NCI-H748 (cell line): ENCODE results near the gene UQCC2.

Experiments
- DNase-seq: peaks from one replicate; lab custom pipeline; 2025; ENCODE audit not compliant: unreplicated experiment; lab: John Stamatoyannopoulos, UW

Gene UQCC2

DNA sequence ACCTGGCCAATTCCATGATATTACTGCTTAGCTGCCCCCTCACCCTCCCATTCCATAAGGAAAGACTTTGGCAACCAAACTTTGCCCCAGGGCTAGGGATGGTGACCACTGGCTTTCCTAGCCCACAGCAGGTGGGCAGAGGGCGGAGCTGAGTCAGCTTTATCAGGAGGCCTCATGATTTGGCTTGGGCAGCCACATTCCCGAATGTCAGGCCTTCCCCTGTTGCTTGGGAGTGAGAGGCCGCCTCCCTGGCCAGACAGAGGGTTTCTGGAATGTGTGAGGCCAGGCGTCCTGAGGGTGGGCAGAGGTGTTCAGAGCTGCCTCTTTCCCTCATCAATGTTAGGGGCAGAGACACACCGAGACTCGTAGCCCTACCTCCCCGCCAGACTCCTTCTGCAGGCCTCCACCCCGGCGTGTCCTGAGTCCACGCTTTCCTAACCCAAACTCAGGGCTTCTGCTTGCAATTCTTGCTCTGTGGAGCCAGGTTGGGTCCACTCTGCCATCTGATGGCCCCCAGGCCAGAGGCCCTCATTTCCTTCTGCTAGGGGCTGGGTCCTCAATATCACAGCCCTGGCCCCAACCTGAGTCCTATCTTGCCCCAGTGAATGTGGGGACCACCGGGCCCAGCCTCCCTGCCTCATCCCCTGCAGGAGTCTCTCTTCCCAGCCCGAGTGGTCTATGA lies 19.3 kb downstream of the UQCC2 start:
- no peak for DNase-seq

DNA sequence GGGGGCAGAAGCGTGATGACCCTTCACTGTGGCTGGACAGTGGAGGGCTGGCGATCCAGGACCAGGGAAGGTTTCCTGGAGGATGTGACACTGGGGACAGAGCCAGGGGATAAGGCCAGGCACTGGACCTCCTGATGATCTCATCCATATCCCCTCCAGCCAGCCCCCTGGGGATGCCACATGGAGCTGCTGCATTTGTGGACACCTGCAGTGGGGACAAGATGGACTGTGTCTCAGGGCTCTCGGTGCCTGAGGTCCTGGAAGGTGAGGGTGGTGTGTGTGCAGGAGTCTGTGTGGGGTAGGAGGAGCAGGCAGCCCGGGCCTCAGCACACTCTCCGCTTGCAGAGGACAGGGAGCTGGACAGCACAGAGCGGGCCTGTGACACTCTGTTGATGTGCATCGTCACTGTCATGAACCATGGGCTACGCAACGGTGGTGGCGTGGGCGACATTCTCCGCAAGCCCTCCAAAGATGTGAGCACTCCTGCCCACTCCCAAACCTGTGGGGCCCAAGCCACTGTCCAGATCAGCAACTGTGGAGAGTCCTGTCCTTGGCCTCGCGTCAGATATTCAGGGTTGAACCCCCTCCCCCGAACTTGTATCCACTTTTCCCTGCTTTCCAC lies 19.9 kb downstream of the UQCC2 start:
- no peak for DNase-seq

DNA sequence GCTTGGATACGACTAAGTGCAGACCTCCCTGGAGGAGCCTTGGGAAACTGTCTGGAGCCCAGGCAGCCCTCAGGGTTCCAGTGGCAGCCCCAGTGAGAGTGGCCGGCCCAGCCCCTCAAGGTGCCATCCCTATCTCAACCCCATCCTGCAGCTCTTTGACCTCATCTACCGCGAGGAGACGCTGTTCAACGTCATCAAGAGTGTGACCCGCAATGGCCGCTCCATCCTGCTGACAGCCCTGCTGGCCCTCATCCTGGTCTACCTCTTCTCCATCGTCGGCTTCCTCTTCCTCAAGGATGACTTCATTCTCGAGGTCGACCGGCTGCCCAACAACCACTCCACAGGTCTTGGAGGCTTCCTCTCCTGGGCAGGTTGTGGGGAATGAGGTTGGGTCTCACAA lies 20.7 kb downstream of the UQCC2 start:
- DNase-seq: no peak

DNA sequence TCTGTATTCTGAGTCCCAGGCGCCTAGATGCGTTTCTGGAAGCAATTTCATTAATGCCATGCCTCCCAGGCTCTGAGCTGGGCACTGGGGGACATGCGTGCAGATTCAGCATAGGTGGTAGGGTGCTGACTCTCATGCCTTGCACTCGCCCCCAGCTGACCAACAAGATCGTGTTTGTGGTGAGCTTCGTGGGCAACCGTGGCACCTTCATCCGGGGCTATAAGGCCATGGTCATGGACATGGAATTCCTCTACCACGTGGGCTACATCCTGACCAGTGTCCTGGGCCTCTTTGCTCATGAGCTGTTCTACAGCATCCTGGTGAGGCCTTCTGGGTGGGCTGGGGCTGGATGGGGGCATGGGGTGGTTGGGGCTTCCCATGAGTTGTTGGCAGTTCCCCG lies 21.6 kb downstream of the UQCC2 start:
- no peak for DNase-seq

GRCh38 chr6:33689148-33689494 lies 22.4 kb downstream of the UQCC2 start:
- no peak for DNase-seq

- DNase-seq: no peak
These were observed 22.9 kb downstream of the UQCC2 start for GRCh38 chr6:33688451-33689147.

DNA sequence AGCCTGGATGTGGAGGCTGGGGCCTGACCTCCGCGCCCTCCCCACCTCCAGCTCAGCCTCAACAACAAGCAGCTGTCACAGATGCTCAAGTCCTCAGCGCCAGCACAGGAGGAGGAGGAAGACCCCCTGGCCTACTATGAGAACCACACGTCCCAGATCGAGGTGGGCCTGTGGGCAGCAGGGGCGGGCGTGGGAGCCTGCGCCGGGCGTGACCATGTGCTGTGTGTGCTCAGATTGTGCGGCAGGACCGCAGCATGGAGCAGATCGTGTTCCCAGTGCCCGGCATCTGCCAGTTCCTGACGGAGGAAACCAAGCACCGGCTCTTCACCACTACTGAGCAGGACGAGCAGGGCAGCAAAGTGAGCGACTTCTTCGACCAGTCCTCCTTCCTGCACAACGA lies 23.5 kb downstream of the UQCC2 start:
- no peak for DNase-seq

- no peak for DNase-seq
These were observed 24.2 kb downstream of the UQCC2 start for GRCh38 chr6:33686981-33687975.

DNA sequence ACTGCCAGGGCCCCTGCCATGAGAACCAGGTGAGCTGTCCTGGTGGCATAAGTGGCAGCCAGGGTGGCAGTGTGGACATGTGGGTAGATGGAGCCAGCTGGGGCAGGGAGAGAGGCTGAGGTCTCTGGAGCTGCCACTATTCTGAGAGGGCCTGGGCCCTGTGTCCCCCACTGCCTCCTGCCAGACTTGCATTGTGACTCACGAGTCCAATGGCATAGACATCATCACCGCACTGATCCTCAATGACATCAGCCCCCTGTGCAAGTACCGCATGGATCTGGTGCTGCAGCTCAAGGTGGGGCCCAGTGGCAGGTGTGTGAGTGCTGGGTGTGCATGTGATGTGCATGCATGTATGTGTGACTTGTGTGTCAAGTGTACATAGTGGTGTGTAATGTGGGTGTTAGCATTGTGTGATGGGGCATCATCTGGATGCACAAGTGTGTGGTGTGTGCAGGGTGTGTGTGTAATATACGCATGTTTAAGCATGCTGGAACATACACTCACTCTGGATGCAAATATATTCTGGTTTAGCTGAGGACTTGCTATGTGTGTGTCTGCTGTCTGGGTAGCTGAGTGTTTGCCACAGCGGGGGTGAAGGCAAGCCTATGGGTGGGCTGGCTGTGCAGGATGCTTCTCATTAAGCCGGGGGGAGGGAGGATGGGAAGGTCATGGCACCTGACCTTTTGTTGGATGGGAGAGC lies 25.1 kb downstream of the UQCC2 start:
- DNase-seq: no peak

- no peak for DNase-seq
These were observed 25.9 kb downstream of the UQCC2 start for GRCh38 chr6:33685411-33686224.

- no peak for DNase-seq
These were observed 26.5 kb downstream of the UQCC2 start for GRCh38 chr6:33684983-33685382.

GRCh38 chr6:33684428-33684896 lies 27.0 kb downstream of the UQCC2 start:
- no peak for DNase-seq

- no peak for DNase-seq
These were observed 27.7 kb downstream of the UQCC2 start for GRCh38 chr6:33683576-33684427.

DNA sequence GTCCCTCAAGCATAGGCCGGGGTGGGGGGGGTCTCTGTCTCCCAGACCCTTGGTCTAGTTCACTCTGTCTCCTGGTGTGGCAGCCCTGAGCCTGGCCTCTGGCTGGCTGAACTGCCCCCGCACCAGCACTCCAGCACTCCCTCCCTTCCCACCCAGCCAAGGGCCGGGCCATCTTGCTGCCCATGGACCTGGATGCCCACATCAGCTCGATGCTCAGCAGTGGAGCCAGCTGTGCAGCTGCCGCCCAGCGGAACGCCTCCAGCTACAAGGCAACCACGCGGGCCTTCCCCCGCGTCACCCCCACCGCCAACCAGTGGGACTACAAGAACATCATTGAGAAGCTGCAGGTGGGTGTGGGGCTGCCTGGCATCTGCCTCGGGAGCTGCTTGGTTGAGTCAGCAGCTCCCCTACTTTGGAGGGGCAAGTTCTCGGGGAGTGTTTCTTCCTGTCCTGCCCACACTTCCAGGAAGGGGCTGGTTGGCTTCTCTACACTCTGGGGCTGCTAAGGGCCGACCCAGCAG lies 28.4 kb downstream of the UQCC2 start:
- no peak for DNase-seq

DNA sequence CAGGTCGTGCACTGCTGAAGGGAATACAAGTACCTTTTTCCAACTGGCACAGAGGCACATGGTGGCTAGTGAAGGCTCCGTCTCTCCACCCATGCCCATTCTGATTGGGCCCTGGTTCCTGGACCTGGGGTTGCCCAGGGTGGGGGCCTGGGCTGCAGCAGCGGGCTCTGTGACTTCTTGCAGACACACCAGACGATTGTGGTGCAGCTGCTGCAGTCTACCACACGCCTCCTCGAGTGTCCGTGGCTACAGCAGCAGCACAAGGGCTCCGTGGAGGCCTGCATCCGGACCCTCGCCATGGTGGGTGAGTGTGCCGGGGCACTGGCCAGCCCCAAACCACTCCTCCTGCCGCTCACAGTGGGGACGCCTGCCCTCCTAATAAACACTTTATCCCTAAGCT lies 29.2 kb downstream of the UQCC2 start:
- DNase-seq: no peak

DNA sequence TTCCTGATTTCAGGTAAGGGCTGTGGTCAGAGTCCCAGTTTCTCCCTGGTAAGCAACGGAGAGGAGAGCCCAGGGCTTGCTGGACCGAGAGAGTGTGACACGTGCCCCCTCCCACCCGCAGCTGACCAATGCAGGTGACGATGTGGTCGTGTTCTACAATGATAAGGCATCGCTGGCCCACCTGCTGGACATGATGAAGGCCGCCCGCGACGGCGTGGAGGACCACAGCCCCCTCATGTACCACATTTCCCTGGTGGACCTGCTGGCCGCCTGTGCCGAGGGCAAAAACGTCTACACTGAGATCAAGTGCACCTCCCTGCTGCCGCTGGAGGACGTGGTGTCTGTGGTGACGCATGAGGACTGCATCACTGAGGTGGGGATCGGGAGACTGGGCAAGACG lies 31.7 kb downstream of the UQCC2 start:
- DNase-seq: no peak

DNA sequence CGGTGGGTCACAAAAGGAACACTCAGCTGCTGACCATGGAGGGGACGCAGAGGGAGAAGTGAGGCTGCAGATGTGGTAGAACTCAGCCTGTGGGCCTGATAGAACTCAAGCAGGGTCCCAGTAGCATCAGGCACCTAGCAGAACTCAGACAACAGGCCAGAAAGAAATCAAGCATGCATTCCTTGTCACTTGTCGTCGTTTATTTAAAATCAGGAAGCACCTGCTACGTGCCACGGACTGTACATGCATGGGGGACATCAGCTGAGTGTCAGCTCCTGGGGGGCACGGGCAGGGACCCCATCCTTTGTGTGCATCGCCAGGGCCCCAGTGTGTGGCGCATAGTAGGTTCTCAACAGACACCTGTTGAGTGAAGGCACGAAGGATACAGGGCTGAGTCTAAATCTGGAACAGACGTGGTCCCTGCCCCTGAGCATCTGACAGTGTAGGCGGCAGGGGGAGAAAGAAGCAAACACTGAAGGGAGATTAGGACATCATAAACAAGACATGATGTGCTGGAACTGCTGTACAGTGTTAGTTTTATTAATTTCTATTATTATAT lies 32.5 kb downstream of the UQCC2 start:
- DNase-seq: no peak

DNA sequence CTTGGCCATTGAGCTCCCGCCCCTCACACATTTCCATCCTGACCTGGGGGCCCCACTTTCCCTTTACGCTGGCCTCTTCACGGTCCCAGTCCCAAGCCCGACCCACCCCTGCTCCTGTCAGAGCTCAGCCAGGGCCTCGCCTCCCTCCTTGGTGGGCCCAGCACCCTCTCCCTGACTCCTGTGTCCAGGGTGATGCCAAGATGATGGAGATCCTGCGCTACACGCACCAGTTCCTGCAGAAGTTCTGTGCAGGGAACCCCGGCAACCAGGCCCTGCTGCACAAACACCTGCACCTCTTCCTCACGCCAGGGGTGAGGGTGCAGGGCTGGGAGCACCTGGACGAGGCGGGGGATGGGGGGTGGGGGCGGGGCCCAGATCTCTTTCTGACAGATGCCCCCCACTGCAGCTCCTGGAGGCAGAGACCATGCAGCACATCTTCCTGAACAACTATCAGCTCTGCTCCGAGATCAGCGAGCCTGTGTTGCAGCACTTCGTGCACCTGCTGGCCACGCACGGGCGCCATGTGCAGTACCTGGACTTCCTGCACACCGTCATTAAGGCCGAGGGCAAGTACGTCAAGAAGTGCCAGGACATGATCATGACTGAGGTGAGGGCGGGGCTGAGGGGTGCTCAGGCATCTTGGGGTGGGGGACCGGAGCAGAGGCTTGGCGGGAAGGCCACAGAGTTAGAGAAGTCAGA lies 33.1 kb downstream of the UQCC2 start:
- DNase-seq: no peak
